Activated T-cell treated with anti-CD3 and anti-CD28 coated beads, Interleukin-2, amount 50 U/mL, for 4 hours (primary cell): ENCODE data around the gene DNAH14. TPM values are rescaled to one million over a fixed set of nuclear protein-coding genes. Genes with fewer than 3 reads are reported as not detected.
"Not testable (repeated sequence)": the region's sequence is repeated elsewhere in the genome, so short reads cannot be mapped to it uniquely, and the experiment has no call there.

Experiments used
- ATAC-seq, 2 donors: fragments of 200-7000 bp; cut with Tn5 transposase; one replicate each; pipeline ENCODE4 v1.10.0; 2021
- DNase-seq: peaks from one replicate; pipeline ENCODE4 v3.0.0-alpha.2; 2020
- H3K27me3 Mint-ChIP-seq: one replicate; pipeline ENCODE4 v1.8.0; 2021; ENCODE audit warnings: low read depth, mixed read lengths
- H3K36me3 Mint-ChIP-seq: one replicate; pipeline ENCODE4 v1.8.0; 2022; ENCODE audit warnings: mixed read lengths; ENCODE audit not compliant: insufficient read depth
- H3K4me1 Mint-ChIP-seq: one replicate; pipeline ENCODE4 v1.8.0; 2021; ENCODE audit warnings: low read depth, mixed read lengths
- H3K4me3 Mint-ChIP-seq: one replicate; pipeline ENCODE4 v1.8.0; 2021; ENCODE audit warnings: mild to moderate bottlenecking, moderate library complexity, mixed read lengths
- H3K9me3 Mint-ChIP-seq: one replicate; pipeline ENCODE4 v1.8.0; 2021; ENCODE audit warnings: mixed read lengths
- total RNA-seq, 3 donors: library from RNA; stranded (reverse); gene quantifications; one replicate each; pipeline ENCODE4 v1.2.1, GENCODE V29; 2021

Gene DNAH14
- total RNA-seq, 3 donors from 2014 or later = 0.29 to 0.83 (median 0.41) TPM

DNA sequence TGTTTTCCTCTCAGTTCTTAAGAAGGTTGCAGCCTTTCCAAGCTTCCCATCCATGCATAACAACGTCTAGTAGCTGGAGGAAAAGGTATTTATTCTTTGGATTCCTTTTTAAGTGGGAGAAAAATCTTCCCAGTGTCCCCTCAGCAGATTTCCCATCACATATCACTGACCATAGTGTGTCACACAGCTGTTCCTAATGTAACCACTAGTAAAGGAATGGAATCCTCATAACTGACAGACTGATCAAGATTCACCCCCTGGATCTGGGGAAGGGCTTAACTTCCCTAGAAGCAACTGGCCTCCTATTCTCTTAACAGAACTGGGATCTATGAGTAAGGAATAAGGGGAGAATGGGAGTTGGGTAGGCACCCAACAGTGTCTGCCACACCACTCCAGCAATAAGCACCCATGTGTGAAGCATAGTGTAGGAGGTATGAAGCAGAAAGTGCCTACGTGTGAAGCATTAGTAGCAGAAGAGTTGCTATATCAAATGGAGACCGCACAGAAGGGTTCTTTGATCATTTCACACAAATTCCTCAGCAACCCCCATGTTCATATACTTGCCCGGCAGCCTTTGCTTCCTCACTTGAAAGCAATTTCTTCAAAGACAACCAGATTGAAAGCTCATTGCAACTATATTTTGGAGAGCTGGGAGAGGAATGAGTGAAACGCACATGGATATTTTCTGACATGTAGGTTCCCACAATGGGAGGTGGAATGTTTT lies 28.2 kb upstream of the DNAH14 start:
- ATAC-seq = no peak
- H3K36me3 Mint-ChIP-seq = no peaks in the 10 kb centered on the region
- H3K4me3 Mint-ChIP-seq = no peak overlapping the region
- peaks cover 18% of the 10 kb centered on the region for H3K27me3 Mint-ChIP-seq
- DNase-seq = no peak
- no peaks in the 10 kb centered on the region for H3K4me1 Mint-ChIP-seq
- H3K9me3 Mint-ChIP-seq = peaks cover 17% of the 10 kb centered on the region

DNA sequence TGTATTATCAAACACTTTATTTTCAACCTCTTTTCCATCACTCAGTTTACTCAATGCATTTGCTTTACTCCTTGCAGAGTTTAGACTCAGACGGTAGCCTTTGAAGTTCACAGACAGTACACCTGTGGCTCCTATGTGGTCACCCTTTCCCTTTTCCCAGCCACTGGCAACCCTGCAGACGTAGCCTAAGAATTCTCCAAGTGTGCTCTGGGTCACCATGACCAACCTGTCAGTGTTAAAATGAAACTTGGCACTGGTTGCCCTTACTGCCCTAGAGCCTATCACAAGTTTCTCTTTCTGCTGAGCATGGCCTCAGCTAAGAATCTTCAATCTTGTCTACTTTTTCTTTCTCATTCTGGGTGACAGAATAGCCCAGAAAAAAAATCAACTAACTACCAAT lies 25.5 kb upstream of the DNAH14 start:
- H3K9me3 Mint-ChIP-seq = peaks cover under 1% of the 10 kb centered on the region

DNA sequence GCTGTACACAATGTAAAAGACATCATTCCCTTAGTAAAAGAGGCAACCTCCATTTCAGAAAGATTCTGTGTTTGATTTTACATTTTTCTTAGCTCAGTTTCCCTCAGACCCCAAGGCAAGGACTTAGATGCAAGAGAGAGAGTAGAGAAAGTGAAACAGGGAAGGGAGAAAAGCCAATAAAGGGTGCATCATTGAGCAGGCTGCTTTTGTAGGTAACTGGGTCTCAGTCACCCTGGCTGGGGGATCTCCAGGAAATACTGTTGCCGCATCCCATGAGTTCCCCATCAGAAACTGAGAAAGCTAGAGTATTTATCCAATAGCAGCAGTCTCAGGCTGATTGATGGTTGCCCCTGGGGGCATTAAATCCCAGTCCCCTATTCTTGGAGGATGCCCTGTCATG lies 23.1 kb upstream of the DNAH14 start:
- DNase-seq (no peak), ATAC-seq (no peak)
- Mint-ChIP-seq H3K4me1 (no peaks in the 10 kb centered on the region), H3K36me3 (no peaks in the 10 kb centered on the region), H3K27me3 (peaks cover 31% of the 10 kb centered on the region), H3K4me3 (no peak overlapping the region), H3K9me3 (peaks cover 7% of the 10 kb centered on the region)

More for the DNA sequence above, 25.5 kb upstream of the DNAH14 start:
- H3K4me1 Mint-ChIP-seq = no peaks in the 10 kb centered on the region
- H3K36me3 Mint-ChIP-seq = no peaks in the 10 kb centered on the region
- DNase-seq (no peak), ATAC-seq (no peak)
- no peak overlapping the region for H3K4me3 Mint-ChIP-seq
- H3K27me3 Mint-ChIP-seq = peaks cover 31% of the 10 kb centered on the region

GRCh38 chr1:224911217-224911616 lies 18.3 kb upstream of the DNAH14 start:
- ATAC-seq (no peak), DNase-seq (no peak)
- H3K36me3 Mint-ChIP-seq = no peaks in the 10 kb centered on the region
- peaks cover 33% of the 10 kb centered on the region for H3K9me3 Mint-ChIP-seq
- no peak overlapping the region for H3K4me3 Mint-ChIP-seq
- H3K4me1 Mint-ChIP-seq = no peaks in the 10 kb centered on the region
- H3K27me3 Mint-ChIP-seq = peaks cover 20% of the 10 kb centered on the region

GRCh38 chr1:224914292-224914900 lies 15.1 kb upstream of the DNAH14 start:
- DNase-seq (no peak), ATAC-seq (no peak)
- Mint-ChIP-seq H3K36me3 (no peaks in the 10 kb centered on the region), H3K27me3 (peaks cover 7% of the 10 kb centered on the region), H3K4me1 (no peaks in the 10 kb centered on the region), H3K9me3 (peaks cover 33% of the 10 kb centered on the region), H3K4me3 (no peak overlapping the region)

DNA sequence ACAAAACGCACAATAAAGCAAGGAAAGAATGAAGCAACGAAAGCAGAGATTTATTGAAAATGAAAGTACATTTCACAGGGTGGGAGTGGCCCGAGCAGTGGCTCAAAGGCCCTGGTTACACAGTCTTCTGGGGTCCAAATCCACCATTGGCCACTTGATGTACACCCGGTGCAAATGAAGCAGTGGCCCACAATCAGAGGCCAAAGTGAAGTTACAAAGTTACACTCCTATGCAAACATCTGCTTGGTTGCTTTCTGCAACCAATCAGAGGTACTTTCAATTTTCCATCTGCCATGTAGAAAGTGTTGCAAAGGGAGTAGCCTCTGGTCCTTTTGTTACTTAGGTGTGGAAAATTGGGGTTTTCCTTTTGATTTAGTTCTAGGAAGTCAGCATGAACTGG lies 10.0 kb upstream of the DNAH14 start:
- DNase-seq (no peak), ATAC-seq (no peak)
- peaks cover 9% of the 10 kb centered on the region for H3K27me3 Mint-ChIP-seq
- peaks cover under 1% of the 10 kb centered on the region for H3K9me3 Mint-ChIP-seq
- H3K4me1 Mint-ChIP-seq = no peaks in the 10 kb centered on the region
- H3K4me3 Mint-ChIP-seq = no peak overlapping the region
- H3K36me3 Mint-ChIP-seq = no peaks in the 10 kb centered on the region

GRCh38 chr1:224920930-224921329 lies 8.5 kb upstream of the DNAH14 start:
- no peak for ATAC-seq
- no peak for DNase-seq
- H3K36me3 Mint-ChIP-seq = no peaks in the 10 kb centered on the region
- H3K4me1 Mint-ChIP-seq = no peaks in the 10 kb centered on the region
- no peaks in the 10 kb centered on the region for H3K9me3 Mint-ChIP-seq
- H3K27me3 Mint-ChIP-seq = peaks cover 9% of the 10 kb centered on the region
- H3K4me3 Mint-ChIP-seq = no peak overlapping the region

DNA sequence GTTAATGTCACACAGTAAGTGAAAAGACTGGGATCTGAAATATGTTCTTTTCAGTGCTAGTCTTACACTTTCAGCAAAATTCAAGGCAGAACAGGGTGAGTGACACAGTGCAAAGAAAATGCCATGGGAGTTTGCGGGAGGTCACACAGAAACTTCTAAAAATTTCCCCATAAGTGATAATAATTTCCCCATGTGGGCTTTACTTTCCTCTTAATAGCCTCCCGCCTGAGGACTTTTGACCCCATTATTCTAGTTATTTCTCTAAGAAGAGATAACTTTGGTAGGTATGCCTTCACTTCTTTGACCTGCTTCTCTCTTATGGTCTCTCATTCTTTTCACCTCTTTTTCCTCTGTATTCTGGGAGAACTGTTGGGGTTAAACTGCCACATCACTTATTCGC lies 8.1 kb upstream of the DNAH14 start:
- Mint-ChIP-seq H3K9me3 (no peaks in the 10 kb centered on the region), H3K36me3 (no peaks in the 10 kb centered on the region), H3K4me3 (no peak overlapping the region), H3K4me1 (no peaks in the 10 kb centered on the region), H3K27me3 (peaks cover 9% of the 10 kb centered on the region)
- ATAC-seq = no peak
- no peak for DNase-seq

DNA sequence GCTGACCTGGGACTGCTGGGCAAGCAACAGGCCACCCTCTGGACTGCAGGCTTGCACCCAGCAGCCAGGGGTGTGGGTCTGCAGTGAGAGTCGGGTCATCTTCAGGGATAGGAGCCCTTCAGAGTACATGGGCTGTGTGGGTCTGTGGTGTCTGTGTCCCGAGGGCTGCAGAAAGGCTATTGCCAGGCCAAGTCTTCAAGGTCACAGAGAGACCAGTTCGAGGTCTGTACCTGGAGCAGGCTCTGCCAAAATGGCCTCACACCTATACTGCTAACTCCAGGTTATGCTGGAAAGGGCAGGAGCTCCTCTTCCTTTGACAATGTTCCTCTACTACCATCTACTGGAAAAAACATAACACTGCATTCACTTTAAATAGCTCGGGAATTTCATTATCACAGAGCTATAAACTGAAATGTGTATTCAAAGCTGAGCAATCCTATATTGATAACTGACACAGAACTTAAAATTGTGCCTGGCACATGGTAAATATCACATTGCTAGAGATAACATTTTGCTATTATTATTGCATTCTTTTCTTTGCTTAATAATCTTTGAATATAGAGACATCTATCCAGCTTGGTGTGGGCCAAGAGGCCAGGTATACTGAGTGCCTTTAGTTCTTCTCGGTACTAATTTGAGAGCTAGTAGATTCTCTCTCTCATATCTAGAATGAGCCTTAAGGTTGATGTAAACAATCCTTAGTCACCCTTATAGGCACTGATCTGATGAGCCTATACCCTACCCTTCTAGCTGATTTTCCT lies 6.9 kb upstream of the DNAH14 start:
- peaks cover 11% of the 10 kb centered on the region for H3K27me3 Mint-ChIP-seq
- ATAC-seq = peak; percentile 30 to 38
- H3K9me3 Mint-ChIP-seq = no peaks in the 10 kb centered on the region
- no peak for DNase-seq
- H3K4me3 Mint-ChIP-seq = no peak overlapping the region
- no peaks in the 10 kb centered on the region for H3K4me1 Mint-ChIP-seq
- no peaks in the 10 kb centered on the region for H3K36me3 Mint-ChIP-seq

DNA sequence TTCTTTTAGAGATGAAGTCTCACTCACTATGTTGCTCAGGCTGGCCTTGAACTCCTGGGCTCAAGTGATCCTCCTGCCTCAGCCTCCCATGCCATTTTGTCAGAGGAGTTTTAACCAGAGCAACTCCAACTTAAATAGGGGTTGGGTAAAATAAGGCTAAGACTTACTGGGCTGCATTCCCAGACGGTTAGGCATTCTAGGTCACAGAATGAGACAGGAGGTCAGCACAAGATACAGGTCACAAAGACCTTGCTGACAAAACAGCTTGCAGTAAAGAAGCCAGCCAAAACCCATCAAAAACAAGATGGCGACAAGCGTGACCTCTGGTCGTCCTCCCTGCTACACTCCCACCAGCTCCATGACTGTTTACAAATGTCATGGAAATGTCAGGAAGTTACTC lies 5.7 kb upstream of the DNAH14 start:
- Mint-ChIP-seq H3K27me3 (peaks cover 17% of the 10 kb centered on the region), H3K9me3 (no peaks in the 10 kb centered on the region), H3K4me3 (no peak overlapping the region), H3K4me1 (no peaks in the 10 kb centered on the region), H3K36me3 (no peaks in the 10 kb centered on the region)
- ATAC-seq (no peak), DNase-seq (no peak)

- H3K4me3 Mint-ChIP-seq, H3K36me3 Mint-ChIP-seq, ATAC-seq, H3K4me1 Mint-ChIP-seq, DNase-seq, H3K9me3 Mint-ChIP-seq: not testable (repeated sequence)
- peaks cover 40% of the 10 kb centered on the region for H3K27me3 Mint-ChIP-seq
Measured at GRCh38 chr1:224927631-224928030, 1.8 kb upstream of the DNAH14 start.

DNA sequence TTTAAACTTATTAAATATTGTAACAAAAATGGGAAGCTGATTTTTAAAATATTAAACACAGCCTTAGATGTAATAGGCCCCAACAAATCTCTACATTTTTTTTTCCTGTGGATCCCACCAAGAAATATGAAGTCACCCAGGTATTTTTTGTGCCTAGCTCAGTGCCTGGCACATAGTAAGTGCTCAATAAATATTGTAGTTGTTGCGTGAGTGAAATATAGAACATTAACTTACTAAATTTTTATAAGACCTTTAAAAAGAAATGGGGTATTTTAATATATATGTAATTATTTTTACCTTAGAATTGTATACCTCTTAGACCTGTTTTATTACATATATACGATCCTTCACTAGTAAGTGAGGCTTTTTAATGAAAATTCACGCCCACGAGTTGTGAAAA lies 569 bp upstream of the DNAH14 start:
- Mint-ChIP-seq H3K4me3 (no peak overlapping the region), H3K36me3 (no peaks in the 10 kb centered on the region), H3K9me3 (peaks cover 20% of the 10 kb centered on the region), H3K4me1 (peaks cover 4% of the 10 kb centered on the region), H3K27me3 (peaks cover 49% of the 10 kb centered on the region)
- DNase-seq (no peak), ATAC-seq (no peak)

- DNase-seq (no peak), ATAC-seq (no peak)
- Mint-ChIP-seq H3K4me3 (no peak overlapping the region), H3K27me3 (peaks cover 60% of the 10 kb centered on the region), H3K4me1 (peaks cover 4% of the 10 kb centered on the region), H3K9me3 (peaks cover 39% of the 10 kb centered on the region), H3K36me3 (peaks cover 5% of the 10 kb centered on the region)
Measured at GRCh38 chr1:224931605-224932004, 2.1 kb downstream of the DNAH14 start.

GRCh38 chr1:224932607-224933249 lies 3.3 kb downstream of the DNAH14 start:
- H3K27me3 Mint-ChIP-seq = peaks cover 55% of the 10 kb centered on the region
- DNase-seq (no peak), ATAC-seq (no peak)
- peaks cover 4% of the 10 kb centered on the region for H3K4me1 Mint-ChIP-seq
- no peak overlapping the region for H3K4me3 Mint-ChIP-seq
- peaks cover 5% of the 10 kb centered on the region for H3K36me3 Mint-ChIP-seq
- peaks cover 39% of the 10 kb centered on the region for H3K9me3 Mint-ChIP-seq
